HG02884 (cell line): Measurements from ENCODE around the gene ABLIM2.
"Not testable (repeated sequence)": the region's sequence is repeated elsewhere in the genome, so short reads cannot be mapped to it uniquely, and the experiment has no call there.

Source experiments
- ATAC-seq: cut with Tn5 transposase; IDR thresholded peaks from one replicate; pipeline ENCODE4 v1.9.1; 2021; ENCODE audit warnings: mild to moderate bottlenecking, moderate library complexity; ENCODE audit not compliant: unreplicated experiment

The ABLIM2 gene

GRCh38 chr4:7947927-7948326 is 210.7 kb downstream of the ABLIM2 start:
- ATAC-seq, result no peak

- no peak for ATAC-seq
These were observed 212.8 kb downstream of the ABLIM2 start for GRCh38 chr4:7945709-7946380.

- ATAC-seq, result no peak
These were observed 213.9 kb downstream of the ABLIM2 start for GRCh38 chr4:7944599-7945220.

GRCh38 chr4:7943688-7944087 is 214.9 kb downstream of the ABLIM2 start:
- ATAC-seq, result not testable (repeated sequence)

- ATAC-seq, result no peak
These were observed 215.4 kb downstream of the ABLIM2 start for GRCh38 chr4:7943211-7943610.

- no peak for ATAC-seq
These were observed 216.6 kb downstream of the ABLIM2 start for GRCh38 chr4:7941965-7942496.

GRCh38 chr4:7941111-7941964 is 217.3 kb downstream of the ABLIM2 start:
- no peak for ATAC-seq

- peak; percentile 94 for ATAC-seq
These were observed 219.1 kb downstream of the ABLIM2 start, which contains the start of gene AFAP1 for GRCh38 chr4:7939377-7940108. Gene AFAP1, minus strand, starts transcription at chr4:7939861. Its CDS starts 67,783 bp downstream, at chr4:7872078.

GRCh38 chr4:7938609-7939376 is 219.8 kb downstream of the ABLIM2 start:
- ATAC-seq, result no peak

- ATAC-seq, result no peak
These were observed 220.4 kb downstream of the ABLIM2 start for GRCh38 chr4:7938266-7938608.

- ATAC-seq, result no peak
These were observed 221.6 kb downstream of the ABLIM2 start for GRCh38 chr4:7937006-7937405.

GRCh38 chr4:7933651-7934510 is 224.7 kb downstream of the ABLIM2 start:
- no peak for ATAC-seq

GRCh38 chr4:7932287-7932686 is 226.3 kb downstream of the ABLIM2 start:
- ATAC-seq, result no peak

GRCh38 chr4:7929118-7929951 is 229.3 kb downstream of the ABLIM2 start:
- ATAC-seq, result no peak

GRCh38 chr4:7928711-7929110 is 229.9 kb downstream of the ABLIM2 start:
- ATAC-seq, result no peak

GRCh38 chr4:7926822-7927221 is 231.8 kb downstream of the ABLIM2 start:
- no peak for ATAC-seq

GRCh38 chr4:7924570-7924969 is 234.0 kb downstream of the ABLIM2 start:
- no peak for ATAC-seq

- ATAC-seq, result no peak
These were observed 234.4 kb downstream of the ABLIM2 start for GRCh38 chr4:7924163-7924562.
